LNCAP (cell line): ENCODE measurements around the gene KRT7.

ENCODE experiments used
- CTCF ChIP-seq: fragments of 450-650 bp; IDR thresholded peaks from 2 replicates; pipeline ENCODE4 v1.5.1; 2017; ENCODE audit warnings: mild to moderate bottlenecking

KRT7 gene

GRCh38 chr12:52280796-52281560 lies 47.9 kb downstream of the KRT7 start:
- TF ChIP-seq CTCF: no peak

GRCh38 chr12:52284562-52285171 lies 51.6 kb downstream of the KRT7 start:
- TF ChIP-seq CTCF: no peak

- TF ChIP-seq CTCF: no peak
Observed at GRCh38 chr12:52285172-52285745, 52.2 kb downstream of the KRT7 start.

GRCh38 chr12:52285851-52286530 lies 52.9 kb downstream of the KRT7 start:
- no peak for TF ChIP-seq CTCF

GRCh38 chr12:52286857-52287785 lies 54.1 kb downstream of the KRT7 start:
- peak; percentile 33; the same call in 1 of the 2 replicates for TF ChIP-seq CTCF

- TF ChIP-seq CTCF: no peak
Observed at GRCh38 chr12:52291267-52291935, 58.4 kb downstream of the KRT7 start, which contains the start of gene KRT81. Gene KRT81 (minus strand): TSS chr12:52291534. CDS start chr12:52291465, 69 bp downstream.
